ENCODE data around the gene SH3RF2. TPM values are rescaled to one million over a fixed set of nuclear protein-coding genes. Genes with fewer than 3 reads are reported as not detected.

SH3RF2 gene
- total RNA-seq, 4 donors from 2014 or later = 129 to 334 (median 160) TPM

DNA sequence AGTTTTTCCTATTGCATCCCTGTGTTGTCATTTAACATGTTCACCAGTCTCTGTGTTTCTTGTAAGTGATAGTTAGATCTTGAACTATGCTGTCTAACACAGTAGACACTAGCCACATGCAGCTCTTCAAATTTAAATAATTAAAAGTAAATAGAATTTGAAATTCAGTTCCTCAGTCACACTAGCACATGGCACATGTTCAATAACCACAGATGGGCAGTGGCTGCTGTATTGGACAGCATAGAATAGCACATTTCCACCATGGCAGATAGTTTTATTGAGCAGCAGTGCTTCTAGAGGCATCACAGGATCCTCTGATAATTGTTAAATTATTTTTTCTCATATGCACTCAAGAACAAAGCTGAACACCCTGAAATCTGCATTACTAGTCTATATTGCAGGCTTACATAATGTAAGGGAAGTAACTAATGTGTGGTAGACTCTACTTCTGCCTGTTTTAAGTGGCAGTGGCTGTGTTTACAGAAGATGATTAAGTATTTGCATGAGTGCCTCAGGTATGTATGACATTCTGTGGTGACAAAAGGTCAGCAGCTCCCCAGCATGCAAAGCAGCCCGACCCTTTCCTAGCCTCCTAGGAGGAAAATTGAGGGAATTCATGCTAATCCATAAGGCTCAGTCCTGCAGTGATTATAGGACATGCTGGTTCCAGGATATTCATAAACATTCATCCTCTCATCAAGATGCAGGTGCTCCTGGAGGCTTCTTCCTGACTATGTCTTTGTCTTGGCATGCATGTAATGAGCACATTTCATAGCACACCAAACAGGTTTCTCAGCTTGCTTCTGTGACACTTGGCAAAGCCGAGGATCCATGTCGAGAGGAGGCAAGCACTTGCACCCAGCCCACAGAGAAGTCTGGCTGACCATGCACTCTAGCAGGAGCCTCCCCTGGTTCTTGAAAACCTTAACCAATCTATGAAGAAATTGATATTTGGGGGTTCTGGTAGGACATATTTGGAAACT, 45.5 kb downstream of the SH3RF2 start:
- H3K4me3 ChIP-seq = no peak overlapping the region
- TF ChIP-seq POLR2AphosphoS5 (IDR thresholded peaks at IDR 0.05) (peak in 1 of 3 donors; percentile 17), EP300 (IDR thresholded peaks at IDR 0.05) (no peak), POLR2A (IDR thresholded peaks at IDR 0.05) (no peak)
- TF ChIP-seq, protein P1, sequence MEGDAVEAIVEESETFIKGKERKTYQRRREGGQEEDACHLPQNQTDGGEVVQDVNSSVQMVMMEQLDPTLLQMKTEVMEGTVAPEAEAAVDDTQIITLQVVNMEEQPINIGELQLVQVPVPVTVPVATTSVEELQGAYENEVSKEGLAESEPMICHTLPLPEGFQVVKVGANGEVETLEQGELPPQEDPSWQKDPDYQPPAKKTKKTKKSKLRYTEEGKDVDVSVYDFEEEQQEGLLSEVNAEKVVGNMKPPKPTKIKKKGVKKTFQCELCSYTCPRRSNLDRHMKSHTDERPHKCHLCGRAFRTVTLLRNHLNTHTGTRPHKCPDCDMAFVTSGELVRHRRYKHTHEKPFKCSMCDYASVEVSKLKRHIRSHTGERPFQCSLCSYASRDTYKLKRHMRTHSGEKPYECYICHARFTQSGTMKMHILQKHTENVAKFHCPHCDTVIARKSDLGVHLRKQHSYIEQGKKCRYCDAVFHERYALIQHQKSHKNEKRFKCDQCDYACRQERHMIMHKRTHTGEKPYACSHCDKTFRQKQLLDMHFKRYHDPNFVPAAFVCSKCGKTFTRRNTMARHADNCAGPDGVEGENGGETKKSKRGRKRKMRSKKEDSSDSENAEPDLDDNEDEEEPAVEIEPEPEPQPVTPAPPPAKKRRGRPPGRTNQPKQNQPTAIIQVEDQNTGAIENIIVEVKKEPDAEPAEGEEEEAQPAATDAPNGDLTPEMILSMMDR (IDR thresholded peaks at IDR 0.05) = no peak
- H3K27ac ChIP-seq = peak overlapping the region; percentile 74
- H3K4me1 ChIP-seq = peaks cover 56% of the 10 kb centered on the region
- DNase-seq (ENCODE audit: low spot score in 2 of 2) = no peak
- WGBS = 44% methylated on average over 3 of the region's 3 CpGs
- no peaks in the 10 kb centered on the region for H3K36me3 ChIP-seq
- no peaks in the 10 kb centered on the region for H3K9me3 ChIP-seq
- H3K27me3 ChIP-seq = no peaks in the 10 kb centered on the region

DNA sequence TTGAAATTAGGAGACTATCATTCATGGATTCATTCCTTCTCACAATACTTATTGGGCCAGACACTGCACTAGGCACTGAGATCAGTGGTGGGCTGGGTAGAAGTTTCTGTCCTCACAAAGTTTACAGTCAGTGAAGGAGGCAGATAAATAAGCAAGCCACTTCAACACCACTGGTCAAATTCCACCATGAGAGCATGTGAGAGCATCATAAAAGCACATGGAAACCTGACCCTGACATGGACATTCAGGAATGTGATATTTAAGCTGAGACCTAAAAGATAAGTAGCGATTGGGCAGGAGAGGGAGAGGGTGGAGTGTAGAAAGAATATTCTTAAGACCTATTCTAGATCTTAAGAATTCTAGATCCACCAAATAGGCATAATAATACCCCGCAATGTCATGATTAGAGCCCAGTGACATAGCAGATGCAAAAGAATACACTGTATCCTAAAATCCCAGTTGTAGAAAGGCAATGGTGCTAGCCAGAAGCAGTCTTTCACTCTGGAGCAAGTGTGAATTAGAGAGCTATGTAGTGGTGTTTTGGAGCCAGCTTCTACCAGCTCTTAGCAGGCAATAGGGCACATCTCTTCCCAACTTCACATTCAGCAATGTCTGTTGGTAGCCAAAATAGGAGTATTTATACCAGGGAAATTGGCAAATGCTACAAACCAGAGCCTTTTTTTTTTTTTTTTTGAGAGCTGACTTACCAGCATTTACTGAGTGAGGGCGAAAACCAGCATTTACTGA, 46.4 kb downstream of the SH3RF2 start:
- DNase-seq (ENCODE audit: low spot score in 2 of 2) = no peak
- Histone ChIP-seq H3K4me3 (no peak overlapping the region), H3K27me3 (no peaks in the 10 kb centered on the region), H3K4me1 (peaks cover 48% of the 10 kb centered on the region), H3K36me3 (no peaks in the 10 kb centered on the region), H3K9me3 (no peaks in the 10 kb centered on the region), H3K27ac (peak overlapping the region; percentile 74)
- WGBS = 80% methylated on average over 3 of the region's 3 CpGs
- no peak for TF ChIP-seq POLR2A (IDR thresholded peaks at IDR 0.05)
- no peak for TF ChIP-seq EP300 (IDR thresholded peaks at IDR 0.05)
- TF ChIP-seq POLR2AphosphoS5 (IDR thresholded peaks at IDR 0.05) = no peak
- TF ChIP-seq, protein P1 (IDR thresholded peaks at IDR 0.05) = no peak

DNA sequence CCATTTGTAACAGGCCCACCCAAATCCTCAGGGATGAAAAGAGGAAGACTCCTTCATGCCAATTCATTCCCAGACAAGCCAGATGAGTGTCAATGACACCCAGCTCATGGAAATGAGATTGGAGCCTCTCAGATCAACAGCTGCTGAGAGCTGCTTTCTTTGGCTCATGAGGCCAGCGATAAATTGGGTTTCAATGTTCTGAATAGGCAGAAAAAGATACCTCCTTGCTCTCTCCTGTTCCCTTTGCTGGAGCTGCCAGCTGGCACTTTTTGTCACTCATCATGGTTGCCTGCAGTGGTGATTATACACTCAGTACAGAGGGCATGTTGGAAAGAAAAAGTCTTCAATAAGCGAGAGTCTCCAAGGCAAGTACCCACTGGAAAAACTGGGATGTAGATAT, 47.1 kb downstream of the SH3RF2 start:
- TF ChIP-seq POLR2AphosphoS5 (IDR thresholded peaks at IDR 0.05) = no peak
- TF ChIP-seq POLR2A (IDR thresholded peaks at IDR 0.05) = no peak
- TF ChIP-seq, protein P1 (IDR thresholded peaks at IDR 0.05) = no peak
- no peak for TF ChIP-seq EP300 (IDR thresholded peaks at IDR 0.05)
- peak overlapping the region; percentile 74 for H3K27ac ChIP-seq
- no peaks in the 10 kb centered on the region for H3K27me3 ChIP-seq
- WGBS = 52% methylated on average over 2 of the region's 2 CpGs
- DNase-seq (ENCODE audit: low spot score in 2 of 2) = no peak
- no peaks in the 10 kb centered on the region for H3K9me3 ChIP-seq
- H3K4me3 ChIP-seq = no peak overlapping the region
- H3K36me3 ChIP-seq = no peaks in the 10 kb centered on the region
- peaks cover 43% of the 10 kb centered on the region for H3K4me1 ChIP-seq

DNA sequence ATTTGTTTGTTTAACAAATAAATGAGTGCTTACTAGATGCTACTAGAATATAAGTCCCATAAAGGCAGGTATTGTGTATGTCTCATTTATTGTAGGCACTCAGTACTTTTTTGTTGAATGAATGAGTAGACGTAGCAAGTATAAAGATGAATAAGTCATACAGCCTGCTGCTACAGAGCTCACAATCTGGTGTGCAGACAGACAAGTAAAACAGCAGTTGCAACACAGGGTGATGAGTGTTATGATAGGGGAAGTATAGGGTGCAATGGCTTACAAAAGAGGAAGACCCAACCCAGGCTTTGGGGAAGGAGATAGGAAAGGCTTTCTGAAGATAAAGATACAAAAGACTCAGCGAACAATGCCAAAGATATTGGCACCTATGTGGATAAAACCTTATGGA, 47.7 kb downstream of the SH3RF2 start:
- WGBS = 45% methylated on average over 2 of the region's 2 CpGs
- Histone ChIP-seq H3K27me3 (no peaks in the 10 kb centered on the region), H3K36me3 (no peaks in the 10 kb centered on the region), H3K9me3 (no peaks in the 10 kb centered on the region), H3K4me3 (no peak overlapping the region), H3K4me1 (peaks cover 40% of the 10 kb centered on the region), H3K27ac (peak overlapping the region; percentile 74)
- TF ChIP-seq POLR2A (IDR thresholded peaks at IDR 0.05) = no peak
- TF ChIP-seq POLR2AphosphoS5 (IDR thresholded peaks at IDR 0.05) = no peak
- TF ChIP-seq EP300 (IDR thresholded peaks at IDR 0.05) = no peak
- TF ChIP-seq, protein P1 (IDR thresholded peaks at IDR 0.05) = no peak
- no peak for DNase-seq (ENCODE audit: low spot score in 2 of 2)

DNA sequence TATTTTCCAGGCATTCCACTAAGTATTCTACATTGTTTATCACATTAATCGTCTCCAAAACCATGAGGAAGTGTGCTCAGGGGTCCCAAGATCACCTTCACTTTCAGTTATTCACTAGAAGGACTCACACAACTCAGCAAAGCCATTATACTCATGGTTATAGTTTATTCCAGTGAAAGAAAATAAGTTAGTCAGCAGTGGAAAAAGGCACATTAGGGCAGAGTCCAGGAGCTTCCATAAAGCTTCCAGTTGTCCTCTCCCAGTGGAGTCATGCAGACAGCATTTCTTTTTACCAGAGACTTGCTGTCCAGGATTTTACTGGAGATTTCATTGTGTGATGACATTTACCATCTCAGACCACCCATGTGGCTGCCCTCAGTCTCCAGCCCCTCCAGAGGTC, 51.5 kb downstream of the SH3RF2 start:
- H3K9me3 ChIP-seq = no peaks in the 10 kb centered on the region
- no peaks in the 10 kb centered on the region for H3K36me3 ChIP-seq
- no peak overlapping the region for H3K4me3 ChIP-seq
- H3K4me1 ChIP-seq = peaks cover 17% of the 10 kb centered on the region
- WGBS = 78% methylated on average over 1 of the region's 1 CpG
- no peaks in the 10 kb centered on the region for H3K27me3 ChIP-seq
- DNase-seq (ENCODE audit: low spot score in 2 of 2) = no peak
- TF ChIP-seq POLR2AphosphoS5 (IDR thresholded peaks at IDR 0.05) (no peak), EP300 (IDR thresholded peaks at IDR 0.05) (no peak), POLR2A (IDR thresholded peaks at IDR 0.05) (no peak)
- TF ChIP-seq, protein P1 (IDR thresholded peaks at IDR 0.05) = no peak
- no peak overlapping the region for H3K27ac ChIP-seq

Measured in suprapubic skin (tissue), 4 donors.